A172 (cell line): ENCODE measurements around the gene NUP107. TPM values are rescaled to one million over a fixed set of nuclear protein-coding genes. Genes with fewer than 3 reads are reported as not detected.
"Not testable (repeated sequence)": the region's sequence is repeated elsewhere in the genome, so short reads cannot be mapped to it uniquely, and the experiment has no call there.

Source experiments
- DNase-seq: peaks from one replicate; pipeline ENCODE4 v3.0.0-alpha.2; 2015; ENCODE audit warnings: low spot score
- total RNA-seq: library from RNA; depleted of rRNA; stranded (reverse); fragments of >200 nt; shearing (Covaris generic); gene quantifications from 2 replicates; pipeline ENCODE4 v1.2.3, GENCODE V29; 2014; rRNA removed

The NUP107 gene
- 62.9 and 98.5 TPM in 2 replicates for total RNA-seq

GRCh38 chr12:68686595-68687521 is at the start of gene NUP107:
Gene NUP107, plus strand, starts transcription at chr12:68686978. Its CDS starts 88 bp downstream, at chr12:68687066.
- peak; percentile 98 for DNase-seq

GRCh38 chr12:68637439-68637838 is 49.3 kb upstream of the NUP107 start:
- not testable (repeated sequence) for DNase-seq

GRCh38 chr12:68638171-68638570 is 48.6 kb upstream of the NUP107 start:
- DNase-seq: no peak

- peak; percentile 12 for DNase-seq
These were observed 47.9 kb upstream of the NUP107 start for GRCh38 chr12:68638721-68639395.

GRCh38 chr12:68639396-68639767 is 47.4 kb upstream of the NUP107 start:
- DNase-seq: no peak

- DNase-seq: no peak
These were observed 45.6 kb upstream of the NUP107 start for GRCh38 chr12:68641138-68641537.

- DNase-seq: no peak
These were observed 40.3 kb upstream of the NUP107 start for GRCh38 chr12:68646484-68646883.

GRCh38 chr12:68647507-68647906 is 39.3 kb upstream of the NUP107 start:
- no peak for DNase-seq

GRCh38 chr12:68648179-68648578 is 38.6 kb upstream of the NUP107 start:
- DNase-seq: no peak

GRCh38 chr12:68665016-68665569 is 21.7 kb upstream of the NUP107 start:
- no peak for DNase-seq

GRCh38 chr12:68667291-68667690 is 19.5 kb upstream of the NUP107 start:
- DNase-seq: no peak

GRCh38 chr12:68667896-68668295 is 18.9 kb upstream of the NUP107 start:
- DNase-seq: no peak

- no peak for DNase-seq
These were observed 15.6 kb upstream of the NUP107 start for GRCh38 chr12:68671179-68671578.

GRCh38 chr12:68673788-68674187 is 13.0 kb upstream of the NUP107 start:
- DNase-seq: no peak

- DNase-seq: no peak
These were observed 12.4 kb upstream of the NUP107 start for GRCh38 chr12:68674376-68674775.

GRCh38 chr12:68675101-68675842 is 11.5 kb upstream of the NUP107 start:
- DNase-seq: no peak

- not testable (repeated sequence) for DNase-seq
These were observed 9.9 kb upstream of the NUP107 start for GRCh38 chr12:68676854-68677253.

GRCh38 chr12:68686262-68686594 is 550 bp upstream of the NUP107 start:
- DNase-seq: no peak

GRCh38 chr12:68695454-68695853 is 8.7 kb downstream of the NUP107 start:
- DNase-seq: no peak

GRCh38 chr12:68699486-68699885 is 12.7 kb downstream of the NUP107 start:
- DNase-seq: no peak

- no peak for DNase-seq
These were observed 41.0 kb downstream of the NUP107 start for GRCh38 chr12:68727776-68728175.

- peak; percentile 66 for DNase-seq
These were observed 46.9 kb downstream of the NUP107 start for GRCh38 chr12:68733661-68734071.
